A673 (cell line): ENCODE results near the gene LMF1. TPM values are rescaled to one million over a fixed set of nuclear protein-coding genes. Genes with fewer than 3 reads are reported as not detected.

ENCODE experiments used
- BruUV-seq: library from RNA; stranded (reverse); fragments of 400-500 nt; replicated peaks from 2 replicates; lab custom pipeline; 2021; lab: Mats Ljungman, UMichigan
- CTCF ChIA-PET: fragments of 300-600 bp; sonication (Branson Sonifier 250); formaldehyde crosslinking; loops from one replicate; lab custom pipeline; 2022; ENCODE audit warnings: antibody characterized with exemption; lab: Charles Lee
- POLR2A ChIA-PET: fragments of 300-600 bp; sonication (Branson Sonifier 250); formaldehyde crosslinking; loops from one replicate; lab custom pipeline; 2022; ENCODE audit warnings: antibody characterized with exemption; ENCODE audit not compliant: low non-redundant PET; lab: Charles Lee
- DNase-seq: peaks from one replicate; pipeline ENCODE4 v3.0.0-alpha.2; 2015; ENCODE audit warnings: low spot score
- H3K27ac ChIP-seq: fragments of 200-600 bp; sonication (generic); 2 replicates; pipeline ENCODE4 v1.5.1; 2016; ENCODE audit warnings: mixed run types, low read depth, mild to moderate bottlenecking, mixed read lengths, antibody characterized with exemption, low read length; ENCODE audit not compliant: poor library complexity, severe bottlenecking
- H3K27me3 ChIP-seq: fragments of 200-600 bp; sonication (generic); replicated peaks from 2 replicates; pipeline ENCODE4 v1.6.1; 2017; ENCODE audit warnings: mixed run types, low read depth, mild to moderate bottlenecking, mixed read lengths, antibody characterized with exemption, low read length; ENCODE audit not compliant: insufficient read depth, poor library complexity
- H3K36me3 ChIP-seq: fragments of 200-600 bp; sonication (generic); 2 replicates; pipeline ENCODE4 v1.6.1; 2016; ENCODE audit warnings: mixed run types, mild to moderate bottlenecking, mixed read lengths, antibody characterized with exemption, low read length; ENCODE audit not compliant: insufficient read depth, poor library complexity, severe bottlenecking
- H3K4me1 ChIP-seq: fragments of 200-600 bp; sonication (generic); 2 replicates; pipeline ENCODE4 v1.6.1; 2017; ENCODE audit warnings: mixed run types, mild to moderate bottlenecking, mixed read lengths, antibody characterized with exemption, low read length; ENCODE audit not compliant: insufficient read depth, poor library complexity, severe bottlenecking
- H3K4me3 ChIP-seq: fragments of 200-600 bp; sonication (generic); 2 replicates; pipeline ENCODE4 v1.5.1; 2016; ENCODE audit warnings: low read depth, mixed run types, mild to moderate bottlenecking, mixed read lengths, low read length; ENCODE audit not compliant: poor library complexity, severe bottlenecking
- H3K9me3 ChIP-seq: fragments of 200-600 bp; sonication (generic); 2 replicates; pipeline ENCODE4 v1.6.1; 2016; ENCODE audit warnings: mixed run types, low read depth, mild to moderate bottlenecking, mixed read lengths, antibody characterized with exemption, low read length; ENCODE audit not compliant: poor library complexity, severe bottlenecking
- EZH2 ChIP-seq: fragments of 200-600 bp; sonication (generic); IDR thresholded peaks from 2 replicates; pipeline ENCODE4 v1.6.1; 2017; ENCODE audit warnings: borderline replicate concordance, low read depth, mild to moderate bottlenecking, mixed read lengths, antibody characterized with exemption, low read length; ENCODE audit not compliant: poor library complexity, severe bottlenecking
- intact Hi-C: fragments of 100-400 bp; cut with micrococcal nuclease; formaldehyde crosslinking; loops from one replicate; pipeline ENCODE4 v1.10.0; 2022; ENCODE audit not compliant: unreplicated experiment
- total RNA-seq: library from RNA; stranded (reverse); gene quantifications from 2 replicates; pipeline ENCODE4 v1.2.3, GENCODE V29; 2021
- TF ChIP-seq, protein P1 (sequence below): fragments of 300-800, 200-600 bp; sonication (generic); conservative IDR thresholded peaks from 2 replicates; pipeline ENCODE4 v1.5.1; 2017; ENCODE audit warnings: low read depth, mild to moderate bottlenecking, antibody characterized with exemption, low read length, moderate library complexity, mixed read lengths

Gene LMF1
- total RNA-seq, 1 experiment from 2014 or later, result 21.0 TPM

DNA sequence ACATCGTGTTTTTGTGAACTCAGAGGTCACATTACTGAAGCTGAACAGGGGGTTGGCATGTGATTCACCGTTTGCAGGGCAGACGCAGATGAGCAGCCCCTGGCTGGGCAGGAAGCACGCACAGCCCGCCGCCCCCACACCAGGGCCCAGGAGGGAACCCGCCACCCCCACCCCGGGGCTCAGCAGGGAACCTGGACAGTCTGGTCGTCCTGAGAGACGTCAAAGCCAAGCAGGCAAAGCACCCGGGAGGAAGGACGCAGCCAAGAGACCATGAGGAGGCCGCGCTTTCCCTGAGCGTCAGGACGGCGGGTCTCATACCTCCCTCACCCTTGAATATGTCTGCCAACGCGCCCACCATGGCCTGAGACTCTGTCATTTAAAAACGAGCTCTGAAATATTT, 60.6 kb downstream of the LMF1 start:
- Histone ChIP-seq H3K4me1 (no peaks in the 10 kb centered on the region), H3K36me3 (no peaks in the 10 kb centered on the region), H3K4me3 (no peak overlapping the region), H3K27ac (no peak overlapping the region), H3K9me3 (no peaks in the 10 kb centered on the region), H3K27me3 (no peaks in the 10 kb centered on the region)
- POLR2A ChIA-PET, result no interaction called here
- TF ChIP-seq, protein P1, sequence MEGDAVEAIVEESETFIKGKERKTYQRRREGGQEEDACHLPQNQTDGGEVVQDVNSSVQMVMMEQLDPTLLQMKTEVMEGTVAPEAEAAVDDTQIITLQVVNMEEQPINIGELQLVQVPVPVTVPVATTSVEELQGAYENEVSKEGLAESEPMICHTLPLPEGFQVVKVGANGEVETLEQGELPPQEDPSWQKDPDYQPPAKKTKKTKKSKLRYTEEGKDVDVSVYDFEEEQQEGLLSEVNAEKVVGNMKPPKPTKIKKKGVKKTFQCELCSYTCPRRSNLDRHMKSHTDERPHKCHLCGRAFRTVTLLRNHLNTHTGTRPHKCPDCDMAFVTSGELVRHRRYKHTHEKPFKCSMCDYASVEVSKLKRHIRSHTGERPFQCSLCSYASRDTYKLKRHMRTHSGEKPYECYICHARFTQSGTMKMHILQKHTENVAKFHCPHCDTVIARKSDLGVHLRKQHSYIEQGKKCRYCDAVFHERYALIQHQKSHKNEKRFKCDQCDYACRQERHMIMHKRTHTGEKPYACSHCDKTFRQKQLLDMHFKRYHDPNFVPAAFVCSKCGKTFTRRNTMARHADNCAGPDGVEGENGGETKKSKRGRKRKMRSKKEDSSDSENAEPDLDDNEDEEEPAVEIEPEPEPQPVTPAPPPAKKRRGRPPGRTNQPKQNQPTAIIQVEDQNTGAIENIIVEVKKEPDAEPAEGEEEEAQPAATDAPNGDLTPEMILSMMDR, result no peak
- TF ChIP-seq EZH2, result no peak
- intact Hi-C loops, result no loop called here
- no peak for DNase-seq
- CTCF ChIA-PET, result no interaction called here
- BruUV-seq, result no TSS peak

DNA sequence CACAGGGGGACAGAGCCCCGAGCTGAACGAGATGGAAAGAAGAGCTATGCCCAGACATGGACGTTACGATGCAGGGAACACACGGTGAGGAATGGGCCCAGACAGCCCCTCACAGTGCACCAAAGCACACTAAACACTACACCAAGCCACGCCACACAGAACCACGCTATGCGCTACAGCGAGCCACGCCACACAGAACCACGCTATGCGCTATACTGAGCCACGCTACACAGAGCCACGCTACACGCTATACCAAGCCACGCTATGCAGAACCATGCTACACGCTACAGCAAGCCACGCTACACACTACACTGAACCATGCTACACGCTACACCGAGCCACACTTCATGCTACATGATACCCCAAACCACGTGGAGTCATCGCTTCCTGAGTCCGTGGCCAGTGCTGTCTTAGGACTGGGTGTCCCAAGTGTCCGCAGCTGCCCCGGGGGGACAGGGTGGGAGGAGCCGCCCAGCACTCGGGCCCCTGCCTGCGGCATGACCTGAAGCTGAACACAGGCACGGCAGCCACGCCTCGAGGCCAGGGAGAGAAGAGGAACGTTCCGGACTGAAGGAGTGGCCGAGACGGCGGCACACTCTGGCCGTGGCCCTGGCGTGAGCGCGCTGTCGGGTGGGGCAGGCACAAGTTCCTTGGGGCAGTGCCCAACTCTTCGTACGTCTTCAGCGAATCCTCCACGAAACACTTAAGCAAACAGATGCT, 61.3 kb downstream of the LMF1 start:
- TF ChIP-seq EZH2, result no peak
- TF ChIP-seq, protein P1, result no peak
- Histone ChIP-seq H3K4me3 (no peak overlapping the region), H3K9me3 (no peaks in the 10 kb centered on the region), H3K36me3 (no peaks in the 10 kb centered on the region), H3K27ac (no peak overlapping the region), H3K27me3 (no peaks in the 10 kb centered on the region), H3K4me1 (no peaks in the 10 kb centered on the region)
- POLR2A ChIA-PET, result no interaction called here
- BruUV-seq, result no TSS peak
- intact Hi-C loops, result no loop called here
- DNase-seq, result no peak
- CTCF ChIA-PET, result no interaction called here

DNA sequence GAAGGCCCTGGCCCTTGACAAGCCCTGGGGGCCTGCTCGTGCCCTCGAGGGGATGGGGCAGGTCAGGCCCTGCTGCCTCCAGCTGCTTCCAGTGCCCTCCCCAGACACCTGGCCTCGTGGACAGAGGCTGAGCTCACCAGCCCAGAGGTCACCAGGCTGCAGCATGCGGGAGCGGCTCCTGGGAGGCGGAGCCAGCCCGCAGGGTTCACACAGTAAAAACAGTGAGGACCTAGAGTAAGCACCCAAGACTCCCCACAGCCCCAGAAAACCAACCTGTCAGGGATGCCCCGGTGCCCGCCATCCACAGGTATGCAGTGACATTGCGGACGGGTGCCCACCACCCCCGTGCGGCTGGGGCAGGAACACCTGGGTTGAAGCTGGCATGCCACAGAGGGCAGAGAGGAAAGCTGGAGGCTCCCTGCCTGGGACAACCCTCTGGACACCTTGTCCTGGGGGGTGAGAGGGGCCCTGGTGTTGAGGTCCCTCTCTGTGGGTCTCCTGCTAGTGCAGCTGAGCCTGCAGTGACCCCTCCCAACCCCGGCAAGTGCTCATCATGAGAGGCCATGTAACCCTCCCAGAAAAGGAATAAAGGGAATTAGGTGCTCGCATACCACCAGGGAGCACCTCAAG, 62.1 kb downstream of the LMF1 start:
- Histone ChIP-seq H3K27me3 (no peaks in the 10 kb centered on the region), H3K4me3 (no peak overlapping the region), H3K36me3 (no peaks in the 10 kb centered on the region), H3K9me3 (no peaks in the 10 kb centered on the region), H3K27ac (no peak overlapping the region), H3K4me1 (no peaks in the 10 kb centered on the region)
- no peak for DNase-seq
- no peak for TF ChIP-seq EZH2
- TF ChIP-seq, protein P1, result no peak
- no TSS peak for BruUV-seq
- ChIA-PET CTCF (no interaction called here), POLR2A (no interaction called here)
- intact Hi-C loops, result no loop called here
